Caco-2 (cell line): ENCODE results near the gene EML4. TPM values are rescaled to one million over a fixed set of nuclear protein-coding genes. Genes with fewer than 3 reads are reported as not detected.
A peak's percentile ranks its signal among the peaks of the same experiment; 100 is the strongest.
"Not testable (repeated sequence)": the region's sequence is repeated elsewhere in the genome, so short reads cannot be mapped to it uniquely, and the experiment has no call there.

Experiments used
- BruUV-seq: library from RNA; stranded (reverse); fragments of 400-500 nt; replicated peaks from 2 replicates; lab custom pipeline; 2021; lab: Mats Ljungman, UMichigan
- CTCF ChIA-PET: fragments of 300-600 bp; sonication (Branson Sonifier 250); formaldehyde crosslinking; loops from one replicate; lab custom pipeline; 2022; ENCODE audit warnings: antibody characterized with exemption; lab: Charles Lee
- POLR2A ChIA-PET: fragments of 300-600 bp; sonication (Branson Sonifier 250); formaldehyde crosslinking; loops from one replicate; lab custom pipeline; 2022; ENCODE audit warnings: antibody characterized with exemption; lab: Charles Lee
- DNase-seq, 2 experiments: peaks; one replicate each; pipeline versions ENCODE4 v3.0.0 to v3.0.0-alpha.2; 2020 to 2022
- H3K27me3 ChIP-seq: replicated peaks from 2 replicates; pipeline ENCODE4 v1.6.0; 2011; ENCODE audit warnings: low read length; ENCODE audit not compliant: control insufficient read depth, insufficient read depth
- H3K36me3 ChIP-seq: 2 replicates; pipeline ENCODE4 v1.5.1; 2011; ENCODE audit warnings: low read length; ENCODE audit not compliant: control insufficient read depth, insufficient read depth
- H3K4me1 ChIP-seq: fragments of 250-450 bp; sonication (Bioruptor Pico); 2 replicates; pipeline ENCODE4 v1.5.1; 2020; ENCODE audit warnings: mild to moderate bottlenecking
- H3K4me3 ChIP-seq: 2 replicates; pipeline ENCODE4 v1.5.1; 2011; ENCODE audit warnings: low read depth, mild to moderate bottlenecking, control low read depth, low read length
- H3K9me3 ChIP-seq: fragments of 250-450 bp; sonication (Bioruptor Pico); 2 replicates; pipeline ENCODE4 v1.5.1; 2020; ENCODE audit warnings: mild to moderate bottlenecking, moderate library complexity
- H3K27ac Mint-ChIP-seq: one replicate; pipeline ENCODE4 v1.8.0; 2022; ENCODE audit warnings: mixed read lengths; ENCODE audit not compliant: unreplicated experiment
- H3K27me3 Mint-ChIP-seq: one replicate; pipeline ENCODE4 v1.8.0; 2022; ENCODE audit warnings: mixed read lengths; ENCODE audit not compliant: insufficient read depth, unreplicated experiment
- H3K36me3 Mint-ChIP-seq: one replicate; pipeline ENCODE4 v1.8.0; 2022; ENCODE audit warnings: mild to moderate bottlenecking, mixed read lengths; ENCODE audit not compliant: insufficient read depth, unreplicated experiment
- H3K4me1 Mint-ChIP-seq: one replicate; pipeline ENCODE4 v1.8.0; 2022; ENCODE audit warnings: low read depth, mixed read lengths; ENCODE audit not compliant: unreplicated experiment
- H3K4me3 Mint-ChIP-seq: one replicate; pipeline ENCODE4 v1.8.0; 2022; ENCODE audit warnings: mild to moderate bottlenecking, moderate library complexity, mixed read lengths; ENCODE audit not compliant: unreplicated experiment
- H3K9me3 Mint-ChIP-seq: one replicate; pipeline ENCODE4 v1.8.0; 2022; ENCODE audit warnings: mixed read lengths; ENCODE audit not compliant: unreplicated experiment
- intact Hi-C: fragments of 100-400 bp; cut with micrococcal nuclease; formaldehyde crosslinking; loops from one replicate; pipeline ENCODE4 v1.10.0; 2022; ENCODE audit not compliant: unreplicated experiment
- total RNA-seq: library from RNA; stranded (reverse); gene quantifications from 2 replicates; pipeline ENCODE4 v1.2.3, GENCODE V29; 2022
- TF ChIP-seq, protein P1 (sequence below), 2 experiments: fragments of 200-600 bp in 1 of 2; IDR thresholded peaks; 1 replicate in 1 of 2; 2 replicates in 1 of 2; pipeline versions ENCODE4 v1.5.1 to v1.8.0; 2011 to 2022; ENCODE audit warnings: antibody characterized with exemption in 1 of 2, control low read depth in 1 of 2, inconsistent platforms in 1 of 2, low read depth in 1 of 2, low read length in 1 of 2, mild to moderate bottlenecking in 1 of 2, moderate library complexity in 1 of 2; ENCODE audit not compliant: insufficient read depth in 1 of 2, severe bottlenecking in 1 of 2, unreplicated experiment in 1 of 2

Gene EML4
- total RNA-seq, 1 experiment from 2014 or later = 125 TPM

DNA sequence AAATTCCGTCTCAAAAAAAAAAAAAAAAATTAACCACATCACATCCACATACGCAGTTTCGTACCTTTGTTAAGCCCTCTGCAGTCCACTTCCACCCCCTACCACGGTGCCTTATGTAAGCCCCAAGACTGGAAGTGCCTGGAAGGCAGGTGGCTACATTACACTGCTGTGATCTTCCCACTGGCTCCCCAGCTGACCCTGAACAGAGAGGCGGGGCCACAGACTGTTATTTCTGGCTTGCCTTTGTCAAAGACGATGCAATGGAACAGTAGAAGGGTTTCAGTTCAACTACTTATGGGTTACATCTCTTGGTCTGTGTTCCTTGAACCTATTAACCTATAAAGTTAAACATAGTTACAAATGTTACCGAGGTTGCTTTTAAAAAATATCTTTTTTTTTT lies 207.6 kb downstream of the EML4 start:
- intact Hi-C loops = no loop called here
- DNase-seq = no peak
- H3K27me3 Mint-ChIP-seq = no peaks in the 10 kb centered on the region
- Histone ChIP-seq H3K9me3 (no peaks in the 10 kb centered on the region), H3K4me1 (peaks cover 12% of the 10 kb centered on the region), H3K4me3 (no peak overlapping the region), H3K27me3 (no peaks in the 10 kb centered on the region), H3K36me3 (no peaks in the 10 kb centered on the region)
- no peak overlapping the region for H3K4me3 Mint-ChIP-seq
- peaks cover 20% of the 10 kb centered on the region for H3K4me1 Mint-ChIP-seq
- no peak overlapping the region for H3K27ac Mint-ChIP-seq
- TF ChIP-seq, protein P1, sequence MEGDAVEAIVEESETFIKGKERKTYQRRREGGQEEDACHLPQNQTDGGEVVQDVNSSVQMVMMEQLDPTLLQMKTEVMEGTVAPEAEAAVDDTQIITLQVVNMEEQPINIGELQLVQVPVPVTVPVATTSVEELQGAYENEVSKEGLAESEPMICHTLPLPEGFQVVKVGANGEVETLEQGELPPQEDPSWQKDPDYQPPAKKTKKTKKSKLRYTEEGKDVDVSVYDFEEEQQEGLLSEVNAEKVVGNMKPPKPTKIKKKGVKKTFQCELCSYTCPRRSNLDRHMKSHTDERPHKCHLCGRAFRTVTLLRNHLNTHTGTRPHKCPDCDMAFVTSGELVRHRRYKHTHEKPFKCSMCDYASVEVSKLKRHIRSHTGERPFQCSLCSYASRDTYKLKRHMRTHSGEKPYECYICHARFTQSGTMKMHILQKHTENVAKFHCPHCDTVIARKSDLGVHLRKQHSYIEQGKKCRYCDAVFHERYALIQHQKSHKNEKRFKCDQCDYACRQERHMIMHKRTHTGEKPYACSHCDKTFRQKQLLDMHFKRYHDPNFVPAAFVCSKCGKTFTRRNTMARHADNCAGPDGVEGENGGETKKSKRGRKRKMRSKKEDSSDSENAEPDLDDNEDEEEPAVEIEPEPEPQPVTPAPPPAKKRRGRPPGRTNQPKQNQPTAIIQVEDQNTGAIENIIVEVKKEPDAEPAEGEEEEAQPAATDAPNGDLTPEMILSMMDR (IDR thresholded peaks at IDR 0.05; ENCODE audit: insufficient read depth in 1 of 2, low read depth in 1 of 2, low read length in 1 of 2, severe bottlenecking in 1 of 2, unreplicated experiment in 1 of 2) = no peak
- no peaks in the 10 kb centered on the region for H3K36me3 Mint-ChIP-seq
- ChIA-PET CTCF (no interaction called here), POLR2A (no interaction called here)
- no TSS peak for BruUV-seq
- no peaks in the 10 kb centered on the region for H3K9me3 Mint-ChIP-seq

DNA sequence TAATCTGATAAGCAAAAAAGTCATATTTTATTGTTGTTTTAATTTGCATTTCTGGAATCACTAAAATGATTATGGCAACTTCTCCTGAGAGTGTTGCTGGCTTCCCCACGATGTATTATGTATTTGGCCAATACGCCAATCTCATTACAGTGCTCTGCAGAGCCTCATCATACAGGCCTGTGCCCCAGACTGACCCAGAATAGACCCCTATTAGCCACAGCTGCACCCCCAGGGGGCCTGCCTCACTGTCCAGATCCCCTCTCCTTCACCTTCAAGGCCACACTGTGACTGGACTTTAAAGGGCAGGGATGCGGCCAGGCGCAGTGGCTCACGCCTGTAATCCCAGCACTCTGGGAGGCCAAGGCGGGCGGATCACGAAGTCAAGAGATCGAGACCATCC lies 209.3 kb downstream of the EML4 start:
- Mint-ChIP-seq H3K9me3 (no peaks in the 10 kb centered on the region), H3K36me3 (no peaks in the 10 kb centered on the region), H3K4me1 (peaks cover 20% of the 10 kb centered on the region), H3K27me3 (no peaks in the 10 kb centered on the region), H3K27ac (no peak overlapping the region), H3K4me3 (no peak overlapping the region)
- H3K4me3 ChIP-seq = no peak overlapping the region
- no peaks in the 10 kb centered on the region for H3K36me3 ChIP-seq
- no TSS peak for BruUV-seq
- intact Hi-C loops = no loop called here
- TF ChIP-seq, protein P1 (IDR thresholded peaks at IDR 0.05; ENCODE audit: insufficient read depth in 1 of 2, low read depth in 1 of 2, low read length in 1 of 2, severe bottlenecking in 1 of 2, unreplicated experiment in 1 of 2) = no peak
- no peaks in the 10 kb centered on the region for H3K27me3 ChIP-seq
- DNase-seq = no peak
- H3K4me1 ChIP-seq = no peaks in the 10 kb centered on the region; the same call in 1 of the 2 replicates
- ChIA-PET POLR2A (no interaction called here), CTCF (no interaction called here)
- H3K9me3 ChIP-seq = no peaks in the 10 kb centered on the region

DNA sequence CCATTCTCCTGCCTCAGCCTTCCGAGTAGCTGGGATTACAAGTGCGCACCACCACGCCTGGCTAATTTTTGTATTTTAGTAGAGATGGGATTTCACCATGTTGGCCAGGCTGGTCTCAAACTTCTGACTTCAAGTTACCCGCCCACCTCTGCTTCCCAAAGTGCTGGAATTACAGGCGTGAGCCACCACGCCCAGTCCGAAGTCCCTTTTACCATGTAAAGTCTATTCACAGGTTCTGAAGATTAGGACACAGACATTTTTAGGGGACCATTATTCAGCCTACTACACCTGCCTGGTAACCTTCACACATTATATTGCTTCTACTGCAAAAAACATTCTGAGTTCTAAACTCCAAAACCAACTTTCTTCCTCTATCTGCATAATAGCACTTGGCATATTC lies 210.9 kb downstream of the EML4 start:
- CTCF ChIA-PET, H3K9me3 Mint-ChIP-seq, H3K4me3 Mint-ChIP-seq, H3K36me3 Mint-ChIP-seq, H3K27ac Mint-ChIP-seq, H3K4me3 ChIP-seq, POLR2A ChIA-PET, intact Hi-C loops, H3K27me3 Mint-ChIP-seq, H3K27me3 ChIP-seq, H3K36me3 ChIP-seq, BruUV-seq, H3K9me3 ChIP-seq, H3K4me1 ChIP-seq: not testable (repeated sequence)
- DNase-seq = peak; percentile 38 to 50
- peaks cover 13% of the 10 kb centered on the region for H3K4me1 Mint-ChIP-seq

DNA sequence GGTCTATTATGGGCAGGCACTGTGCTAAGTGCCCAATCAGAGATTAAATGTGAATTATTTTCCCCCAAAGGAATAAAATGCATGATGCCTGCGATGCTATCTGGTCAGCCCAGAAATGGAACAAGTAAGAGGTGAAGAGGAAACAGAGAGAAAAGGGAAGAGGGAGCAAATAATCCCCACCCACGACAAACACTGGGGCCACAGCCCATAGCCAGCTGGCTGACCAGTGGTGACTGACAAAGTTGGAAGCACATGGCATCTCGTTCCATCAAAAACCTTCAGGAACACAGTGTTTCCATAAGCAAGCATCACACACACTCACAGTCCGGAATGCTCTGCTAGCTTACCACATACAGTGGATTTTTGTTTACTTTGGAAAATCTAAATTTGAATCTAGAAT lies 213.0 kb downstream of the EML4 start:
- H3K27me3 Mint-ChIP-seq = no peaks in the 10 kb centered on the region
- Histone ChIP-seq H3K4me1 (no peaks in the 10 kb centered on the region), H3K4me3 (no peak overlapping the region), H3K27me3 (0 out of 2 replicates have a peak, but pooled peaks cover 1% of the 10 kb centered on the region), H3K36me3 (no peaks in the 10 kb centered on the region), H3K9me3 (no peaks in the 10 kb centered on the region)
- CTCF ChIA-PET = no interaction called here
- no peaks in the 10 kb centered on the region for H3K9me3 Mint-ChIP-seq
- no peak overlapping the region for H3K27ac Mint-ChIP-seq
- DNase-seq = no peak
- BruUV-seq = no TSS peak
- H3K36me3 Mint-ChIP-seq = no peaks in the 10 kb centered on the region
- H3K4me3 Mint-ChIP-seq = no peak overlapping the region
- POLR2A ChIA-PET = no interaction called here
- peaks cover 13% of the 10 kb centered on the region for H3K4me1 Mint-ChIP-seq
- TF ChIP-seq, protein P1 (IDR thresholded peaks at IDR 0.05; ENCODE audit: insufficient read depth in 1 of 2, low read depth in 1 of 2, low read length in 1 of 2, severe bottlenecking in 1 of 2, unreplicated experiment in 1 of 2) = no peak
- intact Hi-C loops = no loop called here
